ENCODE measurements around the gene OXGR1. TPM values are rescaled to one million over a fixed set of nuclear protein-coding genes. Genes with fewer than 3 reads are reported as not detected.

The OXGR1 gene
- total and polyA plus RNA-seq, 2 of the 8 experiments (the other 6 are each of a cell fraction or from before 2014, with no cell fraction given): 0.34 to 1.8 TPM

GRCh38 chr13:96968027-96968426, 26.2 kb downstream of the OXGR1 start:
- FAIRE-seq (no peak), DNase-seq (ENCODE audit: low read depth in 1 of 2, low spot score in 2 of 2) (no peak)
- H3K79me1 ChIP-seq (ENCODE audit: low read depth, low read length): no peaks in the 10 kb centered on the region
- no peak overlapping the region for H2AFZ ChIP-seq (ENCODE audit: low read length)
- no peak overlapping the region for H2BK15ac ChIP-seq (ENCODE audit: low read length)
- no peaks in the 10 kb centered on the region; a peak in 1 of 7 replicates for H3K4me1 ChIP-seq (replicated peaks in 1 of 4; ENCODE audit: control insufficient read depth in 3 of 4, insufficient read depth in 4 of 4, low read length in 3 of 4)
- no peak overlapping the region for H4K8ac ChIP-seq (ENCODE audit: extremely low read depth, insufficient read depth, low read length)
- ChIA-PET CTCF (ENCODE audit: partially characterized antibody) (interaction anchor here (1.0 to 3.4 kb wide), 3 partner anchors 10 to 1671 kb away, joined by 3 to 26 read pairs (median 4); no protein-coding TSS in a partner anchor), POLR2A (ENCODE audit: partially characterized antibody) (no interaction called here)
- no peak overlapping the region for H2BK5ac ChIP-seq (ENCODE audit: low read depth, low read length)
- no peak overlapping the region for H3K4me3 ChIP-seq (ENCODE audit: extremely low read depth in 1 of 4, insufficient read depth in 2 of 4, low read depth in 3 of 4, low read length in 4 of 4)
- H3K9ac ChIP-seq (replicated peaks in 1 of 4; ENCODE audit: extremely low read depth in 1 of 4, low read depth in 3 of 4, low read length in 3 of 4): no peak overlapping the region
- H2AK5ac ChIP-seq (ENCODE audit: low read depth, low read length): no peak overlapping the region
- H4K20me1 ChIP-seq (replicated peaks in 1 of 2; ENCODE audit: control insufficient read depth in 1 of 2, insufficient read depth in 2 of 2, low read length in 2 of 2): no peaks in the 10 kb centered on the region
- peaks cover 32 to 34% of the 10 kb centered on the region in 2 experiments for H3K9me3 ChIP-seq (ENCODE audit: insufficient read depth in 2 of 2, low read depth in 1 of 2, low read length in 1 of 2)
- no peak overlapping the region for H4K5ac ChIP-seq (ENCODE audit: insufficient read length, low read depth, low read length)
- H2BK120ac ChIP-seq (replicated peaks; ENCODE audit: low read depth, low read length): no peak overlapping the region
- no peak overlapping the region for H3K56ac ChIP-seq (replicated peaks; ENCODE audit: insufficient read length, low read depth, low read length)
- H3K36me3 ChIP-seq (ENCODE audit: control insufficient read depth in 2 of 4, insufficient read depth in 4 of 4, low read length in 3 of 4): peaks cover 0 to 4% (median 0%) of the 10 kb centered on the region in 4 experiments; a peak in 1 of 8 replicates
- no peak overlapping the region for H3K27ac ChIP-seq (ENCODE audit: low read depth, low read length)
- H3K27me3 ChIP-seq (replicated peaks in 1 of 4; ENCODE audit: control insufficient read depth in 3 of 4, extremely low read depth in 1 of 4, insufficient read depth in 3 of 4, low read length in 3 of 4): no peaks in the 10 kb centered on the region
- WGBS, 2 experiments (ENCODE audit: extremely low coverage in 1 of 2, insufficient coverage in 1 of 2, insufficient read length in 1 of 2, insufficient replicate concordance in 2 of 2, low coverage in 1 of 2, low lambda C conversion rate in 2 of 2, missing lambda C conversion rate in 1 of 2): 84% methylated on average over 2 of the region's 2 CpGs; no CpG with 5 or more reads in 1 of the 2 experiments
- no peak overlapping the region for H2BK12ac ChIP-seq (ENCODE audit: low read depth, low read length)
- no peak overlapping the region for H3K4ac ChIP-seq (replicated peaks; ENCODE audit: insufficient read length, low read depth, low read length)
- no peak overlapping the region for H3K23ac ChIP-seq (ENCODE audit: insufficient read length)
- no peaks in the 10 kb centered on the region for H3K79me2 ChIP-seq (ENCODE audit: control insufficient read depth in 1 of 2, insufficient read depth in 2 of 2, low read length in 2 of 2)
- H4K91ac ChIP-seq (replicated peaks; ENCODE audit: insufficient read length, low read length): no peak overlapping the region
- no peak overlapping the region for H2BK20ac ChIP-seq (ENCODE audit: low read length)
- H3K14ac ChIP-seq (ENCODE audit: insufficient read length): no peak overlapping the region
- no peak overlapping the region for H3K18ac ChIP-seq (ENCODE audit: extremely low read depth, low read length)
- H3K4me2 ChIP-seq (ENCODE audit: insufficient read depth in 1 of 2, low read depth in 2 of 2, low read length in 2 of 2): no peak overlapping the region
- no peaks in the 10 kb centered on the region for H3K23me2 ChIP-seq (ENCODE audit: low read depth, low read length)
